IMR-90 (cell line): ENCODE measurements around the gene GRID1. TPM values are rescaled to one million over a fixed set of nuclear protein-coding genes. Genes with fewer than 3 reads are reported as not detected.

Experiments
- ATAC-seq: fragments of 200-7000 bp; cut with Tn5 transposase; 2 replicates; pipeline ENCODE4 v1.9.1; 2020; ENCODE audit warnings: low read depth, mild to moderate bottlenecking, moderate library complexity
- BruUV-seq: library from RNA; stranded (reverse); fragments of 400-500 nt; replicated peaks from 2 replicates; lab custom pipeline; 2021; lab: Mats Ljungman, UMichigan
- CTCF ChIA-PET: fragments of 300-600 bp; formaldehyde crosslinking; extraction: SDS; loops from one replicate; lab custom pipeline; 2021; ENCODE audit warnings: antibody characterized with exemption; lab: Yijun Ruan, JAX
- POLR2A ChIA-PET: fragments of 300-600 bp; sonication (Branson Sonifier 250); formaldehyde crosslinking; loops from one replicate; lab custom pipeline; 2022; ENCODE audit warnings: antibody characterized with exemption; ENCODE audit not compliant: unreplicated experiment; lab: Charles Lee
- DNase-seq: peaks from one replicate; pipeline ENCODE4 v3.0.0; 2013
- H2AFZ ChIP-seq: replicated peaks from 2 replicates; pipeline ENCODE3; 2013; ENCODE audit warnings: low read length, mild to moderate bottlenecking; ENCODE audit not compliant: poor library complexity
- H2AK5ac ChIP-seq: 2 replicates; pipeline ENCODE4 v1.6.1; 2013; ENCODE audit warnings: low read depth, low read length, inconsistent platforms
- H2AK9ac ChIP-seq: replicated peaks from 2 replicates; pipeline ENCODE3; 2013; ENCODE audit warnings: mild to moderate bottlenecking, low read depth, low read length, moderate library complexity; ENCODE audit not compliant: poor library complexity
- H2BK120ac ChIP-seq: 2 replicates; pipeline ENCODE4 v1.6.1; 2013; ENCODE audit warnings: low read depth, low read length, inconsistent platforms
- H2BK15ac ChIP-seq: 3 replicates; pipeline ENCODE4 v1.6.1; 2013; ENCODE audit warnings: low read depth, low read length, inconsistent platforms
- H2BK20ac ChIP-seq: 2 replicates; pipeline ENCODE4 v1.6.1; 2013; ENCODE audit warnings: low read depth, mild to moderate bottlenecking, inconsistent platforms, low read length, moderate library complexity
- H2BK5ac ChIP-seq: 2 replicates; pipeline ENCODE4 v1.6.1; 2013; ENCODE audit warnings: mild to moderate bottlenecking, low read depth, low read length, inconsistent platforms; ENCODE audit not compliant: poor library complexity, severe bottlenecking
- H3K14ac ChIP-seq: replicated peaks from 2 replicates; pipeline ENCODE4 v1.6.1; 2013; ENCODE audit warnings: low read depth, low read length, inconsistent platforms
- H3K18ac ChIP-seq: 2 replicates; pipeline ENCODE4 v1.6.1; 2013; ENCODE audit warnings: low read depth, low read length, control low read depth
- H3K23ac ChIP-seq: 2 replicates; pipeline ENCODE4 v1.6.1; 2013; ENCODE audit warnings: low read depth, low read length, inconsistent platforms
- H3K27ac ChIP-seq: 2 replicates; pipeline ENCODE4 v1.5.1; 2013; ENCODE audit warnings: mild to moderate bottlenecking, control low read depth, low read length; ENCODE audit not compliant: insufficient read depth
- H3K27me3 ChIP-seq: 2 replicates; pipeline ENCODE4 v1.6.1; 2013; ENCODE audit warnings: low read length; ENCODE audit not compliant: control insufficient read depth, insufficient read depth
- H3K36me3 ChIP-seq: 2 replicates; pipeline ENCODE4 v1.6.1; 2013; ENCODE audit warnings: low read length, mixed read lengths; ENCODE audit not compliant: control insufficient read depth, insufficient read depth
- H3K4ac ChIP-seq: 2 replicates; pipeline ENCODE4 v1.6.1; 2013; ENCODE audit warnings: low read depth, low read length, inconsistent platforms
- H3K4me1 ChIP-seq: 2 replicates; pipeline ENCODE4 v1.6.1; 2013; ENCODE audit warnings: low read length, mixed read lengths; ENCODE audit not compliant: control insufficient read depth, insufficient read depth
- H3K4me2 ChIP-seq: 2 replicates; pipeline ENCODE4 v1.6.1; 2013; ENCODE audit warnings: low read depth, mild to moderate bottlenecking, control low read depth, low read length, moderate library complexity
- H3K4me3 ChIP-seq: 2 replicates; pipeline ENCODE4 v1.5.1; 2013; ENCODE audit warnings: low read depth, mild to moderate bottlenecking, control low read depth, low read length, moderate library complexity; ENCODE audit not compliant: insufficient read depth
- H3K56ac ChIP-seq: 2 replicates; pipeline ENCODE4 v1.6.1; 2013; ENCODE audit warnings: low read length, inconsistent platforms; ENCODE audit not compliant: insufficient read depth; ENCODE audit errors: extremely low read depth
- H3K79me1 ChIP-seq, 2 experiments: 2 replicates each; pipeline ENCODE4 v1.6.1; 2013; ENCODE audit warnings: low read length in 2 of 2, inconsistent platforms in 1 of 2, low read depth in 1 of 2
- H3K9ac ChIP-seq: 2 replicates; pipeline ENCODE4 v1.6.1; 2013; ENCODE audit warnings: low read depth, low read length, control low read depth
- H3K9me1 ChIP-seq: 2 replicates; pipeline ENCODE4 v1.6.1; 2013; ENCODE audit warnings: low read length, inconsistent platforms; ENCODE audit not compliant: insufficient read depth
- H3K9me3 ChIP-seq: 2 replicates; pipeline ENCODE4 v1.6.1; 2013; ENCODE audit warnings: low read length; ENCODE audit not compliant: control insufficient read depth, insufficient read depth
- H4K20me1 ChIP-seq: 2 replicates; pipeline ENCODE4 v1.6.1; 2013; ENCODE audit warnings: low read length, inconsistent platforms; ENCODE audit not compliant: insufficient read depth
- H4K5ac ChIP-seq: 2 replicates; pipeline ENCODE4 v1.6.1; 2013; ENCODE audit warnings: mild to moderate bottlenecking, low read depth, low read length, control low read depth
- H4K8ac ChIP-seq, 2 experiments: 2 replicates each; pipeline ENCODE4 v1.6.1; 2013; ENCODE audit warnings: low read depth in 2 of 2, low read length in 2 of 2, control low read depth in 1 of 2, inconsistent platforms in 1 of 2
- H4K91ac ChIP-seq: 2 replicates; pipeline ENCODE4 v1.6.1; 2013; ENCODE audit warnings: low read depth, low read length, inconsistent platforms; ENCODE audit not compliant: insufficient read depth
- BHLHE40 ChIP-seq: fragments of 150-350 bp; IDR thresholded peaks from 2 replicates; pipeline ENCODE4 v1.6.1; 2016; ENCODE audit warnings: mild to moderate bottlenecking, low read depth, low read length
- FOS ChIP-seq: fragments of 150-350 bp; IDR thresholded peaks from 2 replicates; pipeline ENCODE4 v1.6.1; 2016; ENCODE audit warnings: low read depth, low read length
- MAFK ChIP-seq: IDR thresholded peaks from 2 replicates; pipeline ENCODE4 v1.6.1; 2012; ENCODE audit warnings: low read depth, low read length, improper control_type of control experiment
- MXI1 ChIP-seq: IDR thresholded peaks from 2 replicates; pipeline ENCODE4 v1.6.1; 2012; ENCODE audit warnings: low read depth, mild to moderate bottlenecking, low read length, moderate library complexity, borderline replicate concordance
- NFE2L2 ChIP-seq: fragments of 150-350 bp; IDR thresholded peaks from 2 replicates; pipeline ENCODE4 v1.6.1; 2016; ENCODE audit warnings: low read depth, mild to moderate bottlenecking, low read length
- RAD21 ChIP-seq: IDR thresholded peaks from 2 replicates; pipeline ENCODE4 v1.6.1; 2012; ENCODE audit warnings: low read length, improper control_type of control experiment
- RCOR1 ChIP-seq: IDR thresholded peaks from 2 replicates; pipeline ENCODE4 v1.6.1; 2012; ENCODE audit warnings: mild to moderate bottlenecking, low read length, improper control_type of control experiment; ENCODE audit not compliant: insufficient replicate concordance
- dilution Hi-C: fragments of 300-500 bp; cut with HindIII; formaldehyde crosslinking; loops from one replicate; pipeline ENCODE4 v1.14.3; 2018; ENCODE audit warnings: low sequenced_read_pairs; ENCODE audit not compliant: unreplicated experiment
- in situ Hi-C: fragments of 300-500 bp; cut with MboI; formaldehyde crosslinking; loops from 3 replicates; pipeline ENCODE4 v1.14.3; 2019; ENCODE audit warnings: low sequenced_read_pairs, inconsistent platforms, mixed read lengths
- intact Hi-C: fragments of 100-400 bp; cut with micrococcal nuclease; formaldehyde crosslinking; loops from 2 replicates; pipeline ENCODE4 v1.10.0; 2022
- polyA plus RNA-seq, 3 experiments: library from polyadenylated mRNA; depleted of rRNA; stranded (reverse); fragments of >200 nt; gene quantifications; 2 replicates each; pipeline ENCODE4 v1.2.3, GENCODE V29; 2012; ENCODE audit warnings: low replicate concordance in 1 of 3
- total RNA-seq: library from RNA; depleted of rRNA; stranded (reverse); fragments of >200 nt; gene quantifications from 2 replicates; pipeline ENCODE4 v1.2.3, GENCODE V29; 2012
- TF ChIP-seq, protein P1 (sequence below): conservative IDR thresholded peaks from 2 replicates; pipeline ENCODE4 v1.5.1; 2012; ENCODE audit warnings: mild to moderate bottlenecking, low read depth, low read length, improper control_type of control experiment
- TF ChIP-seq, protein P2 (sequence below): fragments of 150-350 bp; IDR thresholded peaks from 2 replicates; pipeline ENCODE4 v1.6.1; 2017; ENCODE audit warnings: mild to moderate bottlenecking, antibody characterized with exemption, low read length, low read depth

The GRID1 gene
- total and polyA plus RNA-seq, 2 of the 4 experiments (the other 2 are of a cell fraction) = not detected

DNA sequence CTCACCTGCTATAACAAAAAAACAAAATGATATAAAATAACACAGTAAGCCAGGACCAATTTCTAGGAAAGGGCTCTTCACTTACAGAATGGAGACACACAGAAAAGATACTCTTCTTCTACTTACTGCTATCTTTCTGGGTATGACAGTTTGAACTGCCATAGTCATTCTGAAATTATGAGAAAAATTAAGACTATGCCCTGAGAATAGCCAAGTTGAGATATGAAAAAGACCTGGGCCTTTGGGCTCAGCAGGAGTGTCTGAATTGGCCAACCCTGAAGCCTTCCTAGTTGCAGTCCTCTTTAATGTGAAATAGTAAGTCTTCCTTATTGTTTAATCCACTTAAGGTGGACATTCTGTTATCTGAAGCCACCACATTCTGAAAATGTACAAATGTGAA is 519.5 kb downstream of the GRID1 start:
- H2BK15ac ChIP-seq = no peak overlapping the region
- no peaks in the 10 kb centered on the region for H3K36me3 ChIP-seq
- ChIA-PET CTCF (interaction anchor here (0.6 kb wide), 1 partner anchor 18 kb away, joined by 7 read pairs; no protein-coding TSS in a partner anchor), POLR2A (no interaction called here)
- no peak overlapping the region for H2AK5ac ChIP-seq
- H3K4ac ChIP-seq = no peak overlapping the region
- intact Hi-C loops (no loop called here), dilution Hi-C loops (no loop called here), in situ Hi-C loops (no loop called here)
- H3K4me3 ChIP-seq = no peak overlapping the region
- no peak overlapping the region for H4K5ac ChIP-seq
- no peak for DNase-seq
- TF ChIP-seq MAFK (no peak), RAD21 (no peak), RCOR1 (no peak), FOS (no peak), BHLHE40 (no peak), NFE2L2 (no peak), MXI1 (no peak)
- TF ChIP-seq, protein P1, sequence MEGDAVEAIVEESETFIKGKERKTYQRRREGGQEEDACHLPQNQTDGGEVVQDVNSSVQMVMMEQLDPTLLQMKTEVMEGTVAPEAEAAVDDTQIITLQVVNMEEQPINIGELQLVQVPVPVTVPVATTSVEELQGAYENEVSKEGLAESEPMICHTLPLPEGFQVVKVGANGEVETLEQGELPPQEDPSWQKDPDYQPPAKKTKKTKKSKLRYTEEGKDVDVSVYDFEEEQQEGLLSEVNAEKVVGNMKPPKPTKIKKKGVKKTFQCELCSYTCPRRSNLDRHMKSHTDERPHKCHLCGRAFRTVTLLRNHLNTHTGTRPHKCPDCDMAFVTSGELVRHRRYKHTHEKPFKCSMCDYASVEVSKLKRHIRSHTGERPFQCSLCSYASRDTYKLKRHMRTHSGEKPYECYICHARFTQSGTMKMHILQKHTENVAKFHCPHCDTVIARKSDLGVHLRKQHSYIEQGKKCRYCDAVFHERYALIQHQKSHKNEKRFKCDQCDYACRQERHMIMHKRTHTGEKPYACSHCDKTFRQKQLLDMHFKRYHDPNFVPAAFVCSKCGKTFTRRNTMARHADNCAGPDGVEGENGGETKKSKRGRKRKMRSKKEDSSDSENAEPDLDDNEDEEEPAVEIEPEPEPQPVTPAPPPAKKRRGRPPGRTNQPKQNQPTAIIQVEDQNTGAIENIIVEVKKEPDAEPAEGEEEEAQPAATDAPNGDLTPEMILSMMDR = no peak
- TF ChIP-seq, protein P2, sequence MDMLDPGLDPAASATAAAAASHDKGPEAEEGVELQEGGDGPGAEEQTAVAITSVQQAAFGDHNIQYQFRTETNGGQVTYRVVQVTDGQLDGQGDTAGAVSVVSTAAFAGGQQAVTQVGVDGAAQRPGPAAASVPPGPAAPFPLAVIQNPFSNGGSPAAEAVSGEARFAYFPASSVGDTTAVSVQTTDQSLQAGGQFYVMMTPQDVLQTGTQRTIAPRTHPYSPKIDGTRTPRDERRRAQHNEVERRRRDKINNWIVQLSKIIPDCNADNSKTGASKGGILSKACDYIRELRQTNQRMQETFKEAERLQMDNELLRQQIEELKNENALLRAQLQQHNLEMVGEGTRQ = no peak
- no peak overlapping the region for H3K4me2 ChIP-seq
- H3K27me3 ChIP-seq = no peaks in the 10 kb centered on the region
- no peak overlapping the region for H3K56ac ChIP-seq
- no peak overlapping the region for H3K18ac ChIP-seq
- no peak overlapping the region for H3K14ac ChIP-seq
- no TSS peak for BruUV-seq
- H4K8ac ChIP-seq = no peak overlapping the region
- no peak overlapping the region for H2BK120ac ChIP-seq
- no peak overlapping the region for H4K91ac ChIP-seq
- H3K23ac ChIP-seq = no peak overlapping the region
- H3K9ac ChIP-seq = no peak overlapping the region
- H3K79me1 ChIP-seq = no peaks in the 10 kb centered on the region
- H2AK9ac ChIP-seq = no peak overlapping the region
- H3K9me1 ChIP-seq = no peaks in the 10 kb centered on the region
- H2AFZ ChIP-seq = no peak overlapping the region
- no peak for ATAC-seq
- no peak overlapping the region for H2BK20ac ChIP-seq
- H4K20me1 ChIP-seq = no peaks in the 10 kb centered on the region
- H3K9me3 ChIP-seq = peaks cover 12% of the 10 kb centered on the region
- no peaks in the 10 kb centered on the region for H3K4me1 ChIP-seq
- H3K27ac ChIP-seq = no peak overlapping the region
- no peak overlapping the region for H2BK5ac ChIP-seq
